Measurements from ENCODE around the gene MAP7.

DNA sequence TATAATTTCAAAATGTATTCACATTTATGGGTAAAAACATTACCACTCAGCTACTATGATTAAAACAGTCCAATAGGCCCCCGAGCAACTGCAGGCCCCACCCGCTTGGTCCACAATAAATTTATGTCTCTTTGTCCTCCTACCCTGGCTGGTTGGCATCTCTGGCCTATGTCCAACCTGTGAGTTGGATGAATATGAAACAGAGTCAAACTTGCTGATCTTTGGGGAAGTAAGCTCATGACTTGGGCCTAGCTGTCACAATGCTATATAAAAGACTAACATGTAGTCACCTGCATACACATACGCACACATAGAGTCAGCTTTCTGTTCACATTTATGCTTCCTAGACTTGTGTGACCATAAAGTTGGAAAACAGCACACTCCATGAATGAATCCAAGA lies 20.5 kb downstream of the MAP7 start:
- TF ChIP-seq EZH2 (IDR thresholded peaks at IDR 0.05; ENCODE audit: insufficient read depth, poor library complexity, severe bottlenecking) = no peak
- TF ChIP-seq EZH2phosphoT487 (IDR thresholded peaks at IDR 0.05; ENCODE audit: insufficient read depth, low read depth) = no peak

Measured in GM23248 (cell line).